HepG2 (cell line): ENCODE results near the gene CAMTA1. TPM values are rescaled to one million over a fixed set of nuclear protein-coding genes. Genes with fewer than 3 reads are reported as not detected.

ENCODE experiments used
- ETV5 ChIP-seq: IDR thresholded peaks from 2 replicates; pipeline ENCODE4 v1.6.1; 2018; ENCODE audit warnings: missing biosample characterization, missing genetic modification reagents, inconsistent platforms, borderline replicate concordance
- GABPA ChIP-seq, 2 experiments: IDR thresholded peaks; 2 replicates each; pipeline ENCODE4 v1.6.1; 2011 to 2016; ENCODE audit warnings: low read depth in 2 of 2, low read length in 1 of 2, missing biosample characterization in 1 of 2, missing genetic modification characterization in 1 of 2
- HDAC2 ChIP-seq: sonication (generic); formaldehyde crosslinking; IDR thresholded peaks from 2 replicates; pipeline ENCODE4 v1.4.0; 2020; ENCODE audit warnings: missing genetic modification reagents
- HOXA9 ChIP-seq: sonication (generic); formaldehyde crosslinking; IDR thresholded peaks from 2 replicates; pipeline ENCODE4 v1.8.1; 2022; ENCODE audit warnings: missing genetic modification reagents, mild to moderate bottlenecking, moderate library complexity, borderline replicate concordance
- MED13 ChIP-seq: sonication (generic); formaldehyde crosslinking; IDR thresholded peaks from 2 replicates; pipeline ENCODE4 v1.5.0; 2020; ENCODE audit warnings: missing genetic modification reagents
- MTA3 ChIP-seq: sonication (generic); formaldehyde crosslinking; IDR thresholded peaks from 2 replicates; pipeline ENCODE4 v1.4.0; 2020; ENCODE audit warnings: missing genetic modification reagents
- PAXIP1 ChIP-seq: sonication (generic); formaldehyde crosslinking; conservative IDR thresholded peaks from 2 replicates; pipeline ENCODE4 v1.4.0; 2020; ENCODE audit warnings: mild to moderate bottlenecking, missing genetic modification reagents, moderate library complexity
- PPARG ChIP-seq: conservative IDR thresholded peaks from 2 replicates; pipeline ENCODE4 v1.6.1; 2016; ENCODE audit warnings: missing biosample characterization, missing genetic modification reagents
- THYN1 ChIP-seq: sonication (generic); formaldehyde crosslinking; IDR thresholded peaks from 2 replicates; pipeline ENCODE4 v1.8.1; 2023; ENCODE audit warnings: low read depth, mild to moderate bottlenecking, moderate library complexity, missing genetic modification reagents, borderline replicate concordance
- ZBTB42 ChIP-seq: sonication (generic); formaldehyde crosslinking; IDR thresholded peaks from 2 replicates; pipeline ENCODE4 v1.5.0; 2020; ENCODE audit warnings: mild to moderate bottlenecking, missing genetic modification reagents
- ZNF136 ChIP-seq: sonication (generic); formaldehyde crosslinking; IDR thresholded peaks from 2 replicates; pipeline ENCODE4 v1.8.1; 2022; ENCODE audit warnings: low read depth, mild to moderate bottlenecking, moderate library complexity, missing genetic modification reagents
- ZNF382 ChIP-seq: sonication (generic); formaldehyde crosslinking; IDR thresholded peaks from 2 replicates; pipeline ENCODE4 v1.5.0; 2020; ENCODE audit warnings: missing genetic modification reagents, mild to moderate bottlenecking, borderline replicate concordance
- ZNF547 ChIP-seq: sonication (generic); formaldehyde crosslinking; IDR thresholded peaks from 2 replicates; pipeline ENCODE4 v1.5.1; 2020; ENCODE audit warnings: mild to moderate bottlenecking, missing genetic modification reagents
- polyA plus RNA-seq, 8 experiments: library from polyadenylated mRNA; depleted of rRNA in 3 of 8; stranded (reverse) in 7 of 8; unstranded in 1 of 8; fragments of >200 nt; fragmentation: Illumina TruSeq in 4 of 8; extraction: Trizol in 4 of 8; gene quantifications; 2 replicates each; pipeline versions ENCODE4 v1.2.1 to v1.2.3, GENCODE V29; 2011 to 2016; ENCODE audit warnings: low read depth in 4 of 8, missing spikeins in 1 of 8, mixed read lengths in 1 of 8; ENCODE audit not compliant: insufficient read depth in 1 of 8
- total RNA-seq, 5 experiments: library from RNA; depleted of rRNA; stranded (reverse); fragments of >200 nt; fragmentation: Illumina TruSeq; extraction: Trizol; gene quantifications; 2 replicates each; pipeline ENCODE4 v1.2.3, GENCODE V29; 2016; ENCODE audit warnings: low read depth in 1 of 5
- TF ChIP-seq, protein P1 (sequence below), 2 experiments: sonication (generic) in 1 of 2; formaldehyde crosslinking in 1 of 2; IDR thresholded peaks; 2 replicates each; pipeline versions ENCODE4 v1.6.1 to v1.9.0; 2014 to 2022; ENCODE audit warnings: antibody characterized with exemption in 1 of 2, borderline replicate concordance in 1 of 2, inconsistent platforms in 1 of 2, low read depth in 1 of 2, missing genetic modification reagents in 1 of 2
- TF ChIP-seq, protein P2 (sequence below): sonication (generic); formaldehyde crosslinking; IDR thresholded peaks from 2 replicates; pipeline ENCODE4; 2020; ENCODE audit warnings: missing genetic modification reagents, mild to moderate bottlenecking, borderline replicate concordance

CAMTA1 gene
- total and polyA plus RNA-seq, 2 of the 13 experiments (the other 11 are each of a cell fraction or from before 2014, with no cell fraction given): 25.0 to 36.4 TPM

GRCh38 chr1:6784560-6785317 lies 515 bp upstream of the CAMTA1 start (continued):
- TF ChIP-seq, protein P1, sequence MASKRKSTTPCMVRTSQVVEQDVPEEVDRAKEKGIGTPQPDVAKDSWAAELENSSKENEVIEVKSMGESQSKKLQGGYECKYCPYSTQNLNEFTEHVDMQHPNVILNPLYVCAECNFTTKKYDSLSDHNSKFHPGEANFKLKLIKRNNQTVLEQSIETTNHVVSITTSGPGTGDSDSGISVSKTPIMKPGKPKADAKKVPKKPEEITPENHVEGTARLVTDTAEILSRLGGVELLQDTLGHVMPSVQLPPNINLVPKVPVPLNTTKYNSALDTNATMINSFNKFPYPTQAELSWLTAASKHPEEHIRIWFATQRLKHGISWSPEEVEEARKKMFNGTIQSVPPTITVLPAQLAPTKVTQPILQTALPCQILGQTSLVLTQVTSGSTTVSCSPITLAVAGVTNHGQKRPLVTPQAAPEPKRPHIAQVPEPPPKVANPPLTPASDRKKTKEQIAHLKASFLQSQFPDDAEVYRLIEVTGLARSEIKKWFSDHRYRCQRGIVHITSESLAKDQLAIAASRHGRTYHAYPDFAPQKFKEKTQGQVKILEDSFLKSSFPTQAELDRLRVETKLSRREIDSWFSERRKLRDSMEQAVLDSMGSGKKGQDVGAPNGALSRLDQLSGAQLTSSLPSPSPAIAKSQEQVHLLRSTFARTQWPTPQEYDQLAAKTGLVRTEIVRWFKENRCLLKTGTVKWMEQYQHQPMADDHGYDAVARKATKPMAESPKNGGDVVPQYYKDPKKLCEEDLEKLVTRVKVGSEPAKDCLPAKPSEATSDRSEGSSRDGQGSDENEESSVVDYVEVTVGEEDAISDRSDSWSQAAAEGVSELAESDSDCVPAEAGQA (IDR thresholded peaks at IDR 0.05; ENCODE audit: low read depth): no peak; the same call in 1 of the 2 replicates
- TF ChIP-seq, protein P1 (CRISPR knock-in tag; IDR thresholded peaks at IDR 0.05; ENCODE audit: borderline replicate concordance): 0 out of 2 replicates have a peak, but pooled peaks have one; percentile 48
- TF ChIP-seq, protein P2, sequence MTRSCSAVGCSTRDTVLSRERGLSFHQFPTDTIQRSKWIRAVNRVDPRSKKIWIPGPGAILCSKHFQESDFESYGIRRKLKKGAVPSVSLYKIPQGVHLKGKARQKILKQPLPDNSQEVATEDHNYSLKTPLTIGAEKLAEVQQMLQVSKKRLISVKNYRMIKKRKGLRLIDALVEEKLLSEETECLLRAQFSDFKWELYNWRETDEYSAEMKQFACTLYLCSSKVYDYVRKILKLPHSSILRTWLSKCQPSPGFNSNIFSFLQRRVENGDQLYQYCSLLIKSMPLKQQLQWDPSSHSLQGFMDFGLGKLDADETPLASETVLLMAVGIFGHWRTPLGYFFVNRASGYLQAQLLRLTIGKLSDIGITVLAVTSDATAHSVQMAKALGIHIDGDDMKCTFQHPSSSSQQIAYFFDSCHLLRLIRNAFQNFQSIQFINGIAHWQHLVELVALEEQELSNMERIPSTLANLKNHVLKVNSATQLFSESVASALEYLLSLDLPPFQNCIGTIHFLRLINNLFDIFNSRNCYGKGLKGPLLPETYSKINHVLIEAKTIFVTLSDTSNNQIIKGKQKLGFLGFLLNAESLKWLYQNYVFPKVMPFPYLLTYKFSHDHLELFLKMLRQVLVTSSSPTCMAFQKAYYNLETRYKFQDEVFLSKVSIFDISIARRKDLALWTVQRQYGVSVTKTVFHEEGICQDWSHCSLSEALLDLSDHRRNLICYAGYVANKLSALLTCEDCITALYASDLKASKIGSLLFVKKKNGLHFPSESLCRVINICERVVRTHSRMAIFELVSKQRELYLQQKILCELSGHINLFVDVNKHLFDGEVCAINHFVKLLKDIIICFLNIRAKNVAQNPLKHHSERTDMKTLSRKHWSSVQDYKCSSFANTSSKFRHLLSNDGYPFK (CRISPR knock-in tag): no peak
- no peak for TF ChIP-seq MED13 (CRISPR knock-in tag)
- TF ChIP-seq ETV5 (CRISPR knock-in tag): no peak
- TF ChIP-seq PPARG (CRISPR knock-in tag): 0 out of 2 replicates have a peak, but pooled peaks have one; percentile 23
- TF ChIP-seq THYN1 (CRISPR knock-in tag): no peak
- TF ChIP-seq HDAC2: no peak; the same call in 1 of the 2 replicates
- peak; percentile 38 for TF ChIP-seq GABPA (IDR thresholded peaks at IDR 0.05; ENCODE audit: low read depth, low read length)
- TF ChIP-seq GABPA (CRISPR knock-in tag; IDR thresholded peaks at IDR 0.05; ENCODE audit: low read depth): peak; percentile 79
- no peak for TF ChIP-seq ZNF382 (CRISPR knock-in tag)
- no peak for TF ChIP-seq ZNF136 (CRISPR knock-in tag)
- no peak for TF ChIP-seq PAXIP1 (CRISPR knock-in tag)
- 0 out of 2 replicates have a peak, but pooled peaks have one; percentile 32 for TF ChIP-seq HOXA9 (CRISPR knock-in tag)
- peak; percentile 80 for TF ChIP-seq ZNF547
- no peak for TF ChIP-seq MTA3 (CRISPR knock-in tag)
- TF ChIP-seq ZBTB42 (CRISPR knock-in tag): no peak
